Measurements from ENCODE around the gene POR.

The POR gene

DNA sequence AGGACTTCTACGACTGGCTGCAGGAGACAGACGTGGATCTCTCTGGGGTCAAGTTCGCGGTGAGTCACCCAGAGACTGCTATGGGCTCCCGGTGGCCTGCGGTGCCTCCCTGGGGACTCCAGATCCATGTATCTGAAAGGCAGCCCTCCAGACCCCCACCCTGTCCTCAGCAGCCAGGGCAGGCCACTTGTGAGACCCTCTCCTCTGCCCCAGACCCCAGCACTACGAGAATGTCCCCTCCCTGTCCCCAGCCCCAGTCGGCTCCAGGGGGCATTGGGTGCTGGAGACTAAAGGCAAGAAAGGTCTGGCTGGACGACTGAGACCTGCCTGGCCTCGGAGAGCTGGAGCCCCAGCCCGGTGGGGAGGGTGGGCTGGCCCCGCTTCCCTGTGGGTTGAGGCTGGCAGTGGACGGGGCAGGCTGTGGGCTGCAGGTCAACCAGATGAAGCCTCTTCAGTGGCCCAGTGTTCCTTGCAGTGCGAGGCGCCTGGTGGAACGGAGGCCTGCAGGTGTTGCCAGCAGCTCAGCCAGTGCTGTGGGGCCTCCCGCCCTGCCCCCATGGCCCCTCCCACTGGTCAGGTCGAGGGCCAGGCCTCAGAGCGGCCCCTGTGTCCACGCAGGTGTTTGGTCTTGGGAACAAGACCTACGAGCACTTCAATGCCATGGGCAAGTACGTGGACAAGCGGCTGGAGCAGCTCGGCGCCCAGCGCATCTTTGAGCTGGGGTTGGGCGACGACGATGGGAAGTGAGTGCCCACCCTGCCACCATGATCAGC, 65.7 kb downstream of the POR start:
- no peak for FAIRE-seq

DNA sequence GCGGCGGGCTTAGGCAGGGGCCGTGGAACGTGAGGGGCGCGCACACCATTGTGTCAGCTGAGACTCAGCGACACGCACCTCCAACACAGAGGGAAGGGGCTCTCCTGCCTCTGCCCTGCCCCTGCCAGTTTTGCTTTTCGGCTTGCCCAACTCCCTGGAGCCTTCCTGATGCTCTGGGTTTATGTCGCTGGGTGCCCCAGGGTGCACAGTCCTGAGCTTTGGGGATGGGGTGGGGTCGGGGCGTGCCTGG, 66.2 kb downstream of the POR start:
- no peak for FAIRE-seq

- FAIRE-seq, result no peak
These were observed 66.7 kb downstream of the POR start for GRCh38 chr7:75981453-75982305.

GRCh38 chr7:75982306-75983064, 67.5 kb downstream of the POR start:
- FAIRE-seq, result no peak

- no peak for FAIRE-seq
These were observed 68.6 kb downstream of the POR start for GRCh38 chr7:75983471-75984129.

DNA sequence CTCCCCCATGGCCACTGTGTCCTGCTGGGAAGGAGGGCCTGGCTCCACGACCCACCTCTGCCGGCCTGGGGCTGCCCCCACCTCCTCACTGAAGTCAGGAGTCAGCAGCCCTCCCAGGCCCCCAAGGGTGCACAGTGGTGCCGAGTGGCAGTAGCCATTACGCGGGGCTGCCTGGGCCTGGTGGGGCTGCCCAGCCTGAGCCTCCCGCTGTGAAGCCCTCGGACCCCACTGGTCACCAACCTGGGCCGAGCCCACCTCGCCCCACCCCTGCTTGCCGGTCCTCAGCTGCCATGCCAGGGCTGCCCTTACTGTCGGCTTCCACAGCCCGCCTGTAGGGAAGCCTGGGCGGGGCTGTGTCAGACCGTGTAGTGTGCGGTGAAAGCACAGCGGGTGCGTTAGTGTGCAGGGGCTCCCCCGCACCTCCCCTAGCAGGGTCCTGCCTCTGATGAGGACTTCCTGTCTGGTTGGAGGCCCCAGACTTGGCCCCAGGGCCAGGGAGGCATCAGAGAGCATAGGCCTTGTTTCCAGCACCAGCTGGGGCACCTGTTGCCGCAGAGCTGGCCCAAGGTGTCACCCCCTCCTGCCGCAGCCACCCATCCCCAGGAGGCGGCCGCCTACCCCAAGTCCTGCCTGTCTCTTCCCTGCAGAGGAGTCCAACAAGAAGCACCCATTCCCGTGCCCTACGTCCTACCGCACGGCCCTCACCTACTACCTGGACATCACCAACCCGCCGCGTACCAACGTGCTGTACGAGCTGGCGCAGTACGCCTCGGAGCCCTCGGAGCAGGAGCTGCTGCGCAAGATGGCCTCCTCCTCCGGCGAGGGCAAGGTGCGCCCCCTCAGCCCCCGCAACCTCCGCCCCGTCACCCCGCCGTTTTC, 69.4 kb downstream of the POR start:
- FAIRE-seq, result no peak

DNA sequence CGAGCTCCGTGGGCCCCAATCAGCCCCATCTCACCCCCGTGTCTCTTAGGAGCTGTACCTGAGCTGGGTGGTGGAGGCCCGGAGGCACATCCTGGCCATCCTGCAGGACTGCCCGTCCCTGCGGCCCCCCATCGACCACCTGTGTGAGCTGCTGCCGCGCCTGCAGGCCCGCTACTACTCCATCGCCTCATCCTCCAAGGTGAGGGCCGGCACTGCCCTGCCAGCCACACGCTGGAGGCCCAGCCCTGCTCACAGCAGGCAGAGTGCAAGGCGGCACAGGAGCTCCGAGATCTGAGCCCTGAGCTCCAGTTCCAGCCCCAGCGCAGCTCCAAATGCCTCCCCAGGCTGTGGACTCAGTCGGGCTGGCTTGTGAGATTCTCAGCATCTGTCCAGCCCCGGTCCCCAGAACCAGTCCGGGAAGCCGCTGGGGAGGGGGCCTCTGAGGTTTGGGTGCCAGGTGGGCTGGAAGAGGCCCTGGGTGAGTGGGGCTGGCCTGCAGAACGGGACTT, 70.1 kb downstream of the POR start:
- no peak for FAIRE-seq

- FAIRE-seq, result no peak
These were observed 70.7 kb downstream of the POR start for GRCh38 chr7:75985518-75986146.

DNA sequence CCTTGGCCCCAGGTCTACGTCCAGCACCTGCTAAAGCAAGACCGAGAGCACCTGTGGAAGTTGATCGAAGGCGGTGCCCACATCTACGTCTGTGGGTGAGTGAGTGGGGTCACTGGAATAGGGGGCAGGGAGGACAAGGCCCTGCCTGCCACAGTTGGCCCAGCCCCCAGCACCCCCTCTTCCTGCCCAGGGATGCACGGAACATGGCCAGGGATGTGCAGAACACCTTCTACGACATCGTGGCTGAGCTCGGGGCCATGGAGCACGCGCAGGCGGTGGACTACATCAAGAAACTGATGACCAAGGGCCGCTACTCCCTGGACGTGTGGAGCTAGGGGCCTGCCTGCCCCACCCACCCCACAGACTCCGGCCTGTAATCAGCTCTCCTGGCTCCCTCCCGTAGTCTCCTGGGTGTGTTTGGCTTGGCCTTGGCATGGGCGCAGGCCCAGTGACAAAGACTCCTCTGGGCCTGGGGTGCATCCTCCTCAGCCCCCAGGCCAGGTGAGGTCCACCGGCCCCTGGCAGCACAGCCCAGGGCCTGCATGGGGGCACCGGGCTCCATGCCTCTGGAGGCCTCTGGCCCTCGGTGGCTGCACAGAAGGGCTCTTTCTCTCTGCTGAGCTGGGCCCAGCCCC, 71.3 kb downstream of the POR start:
- FAIRE-seq, result no peak

- no peak for FAIRE-seq
These were observed 72.3 kb downstream of the POR start for GRCh38 chr7:75987026-75987804.

DNA sequence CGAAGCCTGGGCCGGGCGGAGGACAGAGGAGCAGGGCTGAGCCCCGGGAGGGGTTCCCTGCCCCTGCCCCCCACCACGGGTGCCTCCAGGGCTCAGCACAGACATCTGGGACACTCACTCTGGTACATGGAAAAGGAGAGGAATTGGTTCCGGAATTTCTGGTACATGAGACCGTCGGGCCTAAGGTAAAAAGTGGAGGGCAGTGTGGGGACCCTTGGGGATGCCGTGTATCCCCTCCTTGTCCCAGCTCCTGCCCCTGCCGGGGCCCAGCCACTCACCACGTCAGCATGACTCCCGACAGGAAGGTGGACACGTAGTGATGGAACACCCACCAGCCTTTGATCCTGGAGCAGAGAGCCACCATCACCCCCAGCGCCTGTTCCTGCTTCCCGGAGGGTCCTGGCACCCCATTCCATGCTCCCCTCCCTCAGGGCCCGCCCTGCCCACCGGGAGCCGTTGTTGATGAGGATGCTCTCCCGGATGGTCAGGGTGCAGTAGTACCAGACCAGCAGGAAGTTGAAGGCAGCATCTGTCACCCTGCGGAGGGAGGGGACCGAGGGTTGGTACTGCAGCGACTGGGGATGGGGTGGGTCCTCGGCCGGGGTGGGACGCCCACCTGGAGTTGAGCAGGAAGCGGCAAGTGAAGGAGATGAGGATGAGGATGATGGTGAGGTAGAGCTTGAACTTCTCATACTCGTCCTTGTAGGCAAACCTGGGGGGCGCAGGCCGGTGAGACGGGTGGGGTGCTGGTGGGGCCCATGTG, 73.0 kb downstream of the POR start:
- FAIRE-seq, result no peak

DNA sequence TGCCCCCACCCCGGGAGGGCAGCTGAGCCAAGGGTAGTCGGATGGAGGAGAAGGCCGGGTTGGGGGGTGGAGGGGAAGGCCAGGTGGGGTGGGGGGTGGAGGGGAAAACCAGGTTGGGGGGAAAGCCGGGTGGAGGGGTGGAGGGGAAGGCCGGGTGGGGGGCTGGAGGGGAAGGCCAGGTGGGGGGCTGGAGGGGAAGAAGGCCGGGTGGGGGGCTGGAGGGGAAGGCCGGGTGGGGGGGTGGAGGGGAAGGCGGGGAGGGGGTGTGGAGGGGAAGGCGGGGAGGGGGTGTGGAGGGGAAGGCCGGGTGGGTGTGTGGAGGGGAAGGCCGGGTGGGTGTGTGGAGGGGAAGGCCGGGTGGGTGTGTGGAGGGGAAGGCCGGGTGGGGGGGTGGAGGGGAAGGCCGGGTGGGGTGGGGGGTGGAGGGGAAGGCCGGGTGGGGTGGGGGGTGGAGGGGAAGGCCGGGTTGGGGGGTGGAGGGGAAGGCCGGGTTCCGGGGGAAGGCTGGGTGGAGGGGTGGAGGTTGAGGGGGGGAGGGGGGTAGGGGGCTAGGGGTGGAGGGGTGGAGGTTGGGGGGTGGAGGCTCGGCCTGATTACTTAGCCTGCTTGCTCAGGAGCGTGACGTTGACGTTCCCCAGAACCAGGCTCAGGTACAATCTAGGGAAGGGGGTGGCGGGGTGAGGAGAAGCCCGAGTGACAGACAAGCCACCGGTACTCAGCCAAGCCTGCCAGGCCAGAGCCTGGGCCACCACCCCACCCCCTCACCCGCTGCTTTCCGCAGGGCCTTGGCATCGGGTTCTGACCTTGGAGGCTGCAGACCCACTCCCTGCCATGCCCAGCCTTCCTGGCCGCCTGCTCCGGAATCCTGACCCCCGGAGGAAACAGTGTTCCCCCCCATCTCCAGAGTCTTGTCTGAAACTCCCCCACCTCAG, 73.9 kb downstream of the POR start:
- FAIRE-seq, result no peak

- no peak for FAIRE-seq
These were observed 74.8 kb downstream of the POR start for GRCh38 chr7:75989500-75990388.

DNA sequence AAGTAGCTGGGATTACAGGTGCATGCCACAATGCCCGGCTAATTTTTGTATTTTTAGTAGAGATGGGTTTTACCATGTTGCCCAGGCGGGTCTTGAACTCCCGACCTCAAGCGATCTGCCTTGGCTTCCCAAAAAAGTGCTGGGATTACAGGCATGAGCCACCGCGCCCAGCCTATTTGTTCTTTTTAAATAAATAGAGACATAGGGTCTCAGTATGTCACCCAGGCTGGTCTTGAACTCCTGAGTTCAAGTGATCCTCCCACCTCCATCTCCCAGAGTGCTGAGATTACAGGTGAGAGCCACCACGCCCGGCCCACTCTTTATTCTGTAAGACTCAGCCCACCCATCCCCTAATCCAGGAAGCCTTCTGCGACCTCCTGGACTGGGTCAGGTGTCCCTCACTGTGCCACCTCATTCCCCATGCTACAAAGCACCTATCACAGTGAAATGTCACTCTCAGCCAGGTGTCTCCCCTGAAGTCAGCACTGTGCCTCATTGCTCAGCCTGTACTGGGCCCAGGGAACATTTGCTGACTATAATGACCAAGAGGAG, 76.7 kb downstream of the POR start:
- no peak for FAIRE-seq

DNA sequence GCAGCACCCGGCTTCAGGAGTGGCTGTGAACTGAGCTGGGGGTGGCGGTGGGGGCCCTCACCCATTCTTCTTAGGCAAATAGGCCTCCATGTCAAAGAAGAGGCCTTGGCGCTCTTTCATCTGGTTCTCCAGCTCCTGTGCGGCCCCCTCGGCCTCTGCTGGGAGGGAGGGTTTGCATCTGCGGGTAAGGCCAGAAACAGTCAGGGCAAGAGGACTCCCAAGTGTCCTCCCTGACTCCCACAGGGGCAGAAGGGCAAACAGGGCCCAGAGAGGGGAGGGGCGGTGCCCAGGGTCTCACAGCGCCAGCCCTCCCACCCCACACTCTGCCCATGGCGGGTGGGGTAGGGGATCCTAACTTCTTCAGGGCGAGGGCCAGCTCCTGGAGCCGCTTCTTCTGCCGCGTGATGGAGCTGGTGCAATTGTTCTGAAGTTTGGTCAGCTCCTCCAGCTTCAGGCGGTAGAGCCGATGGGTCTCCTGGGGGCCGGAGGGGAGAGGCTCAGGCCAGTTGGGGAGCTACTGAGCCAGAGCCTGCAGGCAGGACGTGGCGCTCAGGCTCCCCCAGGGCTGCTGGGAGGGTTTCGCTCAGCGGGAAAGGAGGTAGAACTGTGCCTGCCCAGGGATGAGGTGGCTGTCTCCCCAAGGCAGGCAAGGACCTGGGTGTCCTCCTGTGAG, 77.3 kb downstream of the POR start:
- FAIRE-seq, result no peak
